OCI-LY3 (cell line): Measurements from ENCODE around the gene RETN.

Experiments
- H2AFZ ChIP-seq: fragments of 200-600, 300-600 bp; shearing (Covaris generic); 2 replicates; pipeline ENCODE4 v1.6.0; 2014; ENCODE audit warnings: antibody characterized with exemption, low read depth, low read length
- H3K27ac ChIP-seq: fragments of 200-600, 300-600 bp; sonication (generic); 2 replicates; pipeline ENCODE4 v1.5.1; 2014; ENCODE audit warnings: mild to moderate bottlenecking, low read length, moderate library complexity, mixed read lengths
- H3K27me3 ChIP-seq: fragments of 200-600, 300-600 bp; sonication (generic); 2 replicates; pipeline ENCODE4 v1.6.1; 2014; ENCODE audit warnings: low read depth, low read length, mixed read lengths
- H3K36me3 ChIP-seq: fragments of 200-600, 300-600 bp; sonication (generic); replicated peaks from 2 replicates; pipeline ENCODE3; 2014; ENCODE audit warnings: low read depth, low read length, mixed read lengths
- H3K4me1 ChIP-seq: fragments of 300-600, 200-600 bp; sonication (generic); 2 replicates; pipeline ENCODE4 v1.6.1; 2014; ENCODE audit warnings: low read length, mixed read lengths
- H3K4me2 ChIP-seq: fragments of 200-600, 300-600 bp; sonication (generic); 2 replicates; pipeline ENCODE4 v1.6.1; 2014; ENCODE audit warnings: low read length, mixed read lengths
- H3K4me3 ChIP-seq: fragments of 300-600, 200-600 bp; sonication (generic); 2 replicates; pipeline ENCODE4 v1.5.1; 2014; ENCODE audit warnings: antibody characterized with exemption, mild to moderate bottlenecking, low read length, moderate library complexity
- H3K79me2 ChIP-seq: fragments of 300-600, 200-600 bp; shearing (Covaris generic); 2 replicates; pipeline ENCODE4 v1.6.1; 2014; ENCODE audit warnings: mild to moderate bottlenecking, low read length, mixed read lengths
- H3K9ac ChIP-seq: fragments of 300-600, 200-600 bp; shearing (Covaris generic); 2 replicates; pipeline ENCODE4 v1.6.0; 2014; ENCODE audit warnings: mild to moderate bottlenecking, low read length, moderate library complexity
- H3K9me3 ChIP-seq: fragments of 200-600, 300-600 bp; shearing (Covaris generic); 2 replicates; pipeline ENCODE4 v1.6.1; 2014; ENCODE audit warnings: low read length, mixed read lengths; ENCODE audit not compliant: insufficient read depth
- H4K20me1 ChIP-seq: fragments of 200-600, 300-600 bp; sonication (generic); 2 replicates; pipeline ENCODE4 v1.6.1; 2016; ENCODE audit warnings: low read length, mixed read lengths; ENCODE audit not compliant: insufficient read depth
- CTCF ChIP-seq: fragments of 200-600, 300-600 bp; sonication (generic); IDR thresholded peaks from 2 replicates; pipeline ENCODE4 v1.5.1; 2014; ENCODE audit warnings: antibody characterized with exemption, low read length, low read depth
- EZH2phosphoT487 ChIP-seq: fragments of 200-600 bp; shearing (Covaris generic); IDR thresholded peaks from 2 replicates; pipeline ENCODE4 v1.6.1; 2018; ENCODE audit warnings: antibody characterized with exemption, mixed run types, low read depth

RETN gene

GRCh38 chr19:7632340-7633203, 36.3 kb upstream of the RETN start:
- peaks cover 22% of the 10 kb centered on the region for H3K4me1 ChIP-seq

GRCh38 chr19:7633698-7634097, 35.2 kb upstream of the RETN start, which contains the start of gene PCP2:
Gene PCP2, minus strand, starts transcription at chr19:7633719. Its CDS starts 262 bp downstream, at chr19:7633457.
- Histone ChIP-seq H3K9me3 (no peaks in the 10 kb centered on the region), H3K4me3 (no peak within 1 kb of the TSS), H3K79me2 (peaks cover 48% of the 10 kb centered on the region), H3K9ac (no peak within 1 kb of the TSS), H3K27ac (no peak within 1 kb of the TSS), H3K36me3 (peaks cover 5% of the 10 kb centered on the region), H3K27me3 (no peaks in the 10 kb centered on the region), H3K4me1 (peaks cover 19% of the 10 kb centered on the region), H4K20me1 (no peaks in the 10 kb centered on the region), H3K4me2 (no peak within 1 kb of the TSS), H2AFZ (no peak within 1 kb of the TSS)
- TF ChIP-seq CTCF = no peak
- TF ChIP-seq EZH2phosphoT487 = no peak

More at GRCh38 chr19:7632340-7633203, 36.3 kb upstream of the RETN start:
- H3K27ac ChIP-seq = no peak overlapping the region
- no peaks in the 10 kb centered on the region for H3K27me3 ChIP-seq
- no peak overlapping the region for H3K4me2 ChIP-seq
- H3K79me2 ChIP-seq = peaks cover 48% of the 10 kb centered on the region
- TF ChIP-seq CTCF (no peak), EZH2phosphoT487 (no peak)
- no peak overlapping the region for H3K9ac ChIP-seq
- H3K4me3 ChIP-seq = no peak overlapping the region
- H3K9me3 ChIP-seq = no peaks in the 10 kb centered on the region
- peaks cover 3% of the 10 kb centered on the region for H3K36me3 ChIP-seq
- H4K20me1 ChIP-seq = 0 out of 2 replicates have a peak, but pooled peaks cover 9% of the 10 kb centered on the region
- H2AFZ ChIP-seq = no peak overlapping the region

- Histone ChIP-seq H4K20me1 (peaks cover 7% of the 10 kb centered on the region; the same call in 1 of the 2 replicates), H3K27me3 (no peaks in the 10 kb centered on the region), H3K9me3 (no peaks in the 10 kb centered on the region), H3K27ac (no peak overlapping the region), H3K36me3 (peaks cover 22% of the 10 kb centered on the region), H2AFZ (no peak overlapping the region), H3K79me2 (peaks cover 46% of the 10 kb centered on the region), H3K4me2 (no peak overlapping the region), H3K4me3 (no peak overlapping the region), H3K9ac (no peak overlapping the region), H3K4me1 (peaks cover 15% of the 10 kb centered on the region)
- no peak for TF ChIP-seq CTCF
- no peak for TF ChIP-seq EZH2phosphoT487
Measured at GRCh38 chr19:7635670-7636069, 33.2 kb upstream of the RETN start.

DNA sequence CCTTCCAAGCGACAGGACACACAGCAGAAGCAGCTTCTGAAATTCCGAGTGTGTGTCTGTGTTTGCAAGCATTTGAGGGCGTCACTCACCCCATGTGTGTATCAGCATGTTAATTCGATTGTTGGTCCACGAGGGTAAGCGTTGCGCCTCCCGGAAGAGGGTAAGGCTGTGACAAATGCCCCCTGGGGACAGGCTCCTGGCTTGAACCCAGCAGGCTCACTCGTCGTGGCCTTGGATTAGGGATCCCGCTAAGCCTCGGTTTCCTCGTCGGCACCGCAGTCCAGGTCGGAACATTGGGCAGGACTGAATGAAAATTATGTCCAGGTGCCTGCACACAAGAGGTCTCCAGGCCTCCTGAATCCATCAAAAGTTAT, 32.5 kb upstream of the RETN start:
- Histone ChIP-seq H3K4me1 (peaks cover 13% of the 10 kb centered on the region), H3K9me3 (no peaks in the 10 kb centered on the region), H3K79me2 (peaks cover 41% of the 10 kb centered on the region), H3K4me2 (peak overlapping the region; percentile 92), H3K4me3 (peak overlapping the region; percentile 92), H3K9ac (no peak overlapping the region), H2AFZ (peak overlapping the region; percentile 87; the same call in 1 of the 2 replicates), H3K27ac (no peak overlapping the region), H3K36me3 (peaks cover 22% of the 10 kb centered on the region), H3K27me3 (no peaks in the 10 kb centered on the region), H4K20me1 (peaks cover 7% of the 10 kb centered on the region; the same call in 1 of the 2 replicates)
- TF ChIP-seq EZH2phosphoT487 = no peak
- no peak for TF ChIP-seq CTCF
